ENCODE measurements around the gene PXK.

PXK gene

GRCh38 chr3:58459160-58459559 is 126.5 kb downstream of the PXK start:
- DNase-seq = no peak

DNA sequence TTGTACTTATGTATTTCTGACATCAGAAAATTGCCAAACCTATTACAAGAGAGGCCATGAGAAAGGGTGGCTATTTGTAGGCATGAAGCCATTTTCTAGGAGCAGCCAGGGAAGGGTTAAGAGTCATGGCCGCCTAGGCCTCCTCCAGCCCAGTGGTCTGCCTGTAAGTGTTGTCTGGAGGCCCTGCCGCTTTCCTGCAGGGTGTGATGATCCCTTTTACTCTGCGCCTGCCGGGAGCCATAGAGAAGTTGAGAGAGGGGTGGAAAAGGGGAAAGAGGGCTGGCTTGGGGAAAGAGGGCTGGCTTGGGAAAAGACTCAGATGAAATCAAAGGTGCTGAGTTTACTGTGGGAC is 130.1 kb downstream of the PXK start:
- DNase-seq = no peak

GRCh38 chr3:58463181-58463941 is 130.7 kb downstream of the PXK start:
- DNase-seq = peak in 39 of 51 donors; percentile 5 to 72 (median 35)

DNA sequence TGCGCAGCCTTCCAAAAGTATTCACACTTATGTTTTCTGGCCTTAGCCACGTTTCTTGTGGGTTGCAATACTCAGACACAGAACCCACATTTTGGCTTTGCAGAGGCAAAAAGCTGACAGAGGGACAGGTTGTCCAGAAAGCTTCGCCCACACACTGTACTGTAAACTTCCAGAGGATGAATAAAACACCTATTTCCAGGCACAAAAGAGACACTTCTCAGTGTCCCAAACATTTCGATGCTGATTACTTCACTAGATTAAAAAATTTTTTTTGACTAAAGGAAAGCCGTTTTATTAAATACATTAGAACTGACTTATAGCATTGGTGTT is 131.2 kb downstream of the PXK start:
- no peak for DNase-seq

DNA sequence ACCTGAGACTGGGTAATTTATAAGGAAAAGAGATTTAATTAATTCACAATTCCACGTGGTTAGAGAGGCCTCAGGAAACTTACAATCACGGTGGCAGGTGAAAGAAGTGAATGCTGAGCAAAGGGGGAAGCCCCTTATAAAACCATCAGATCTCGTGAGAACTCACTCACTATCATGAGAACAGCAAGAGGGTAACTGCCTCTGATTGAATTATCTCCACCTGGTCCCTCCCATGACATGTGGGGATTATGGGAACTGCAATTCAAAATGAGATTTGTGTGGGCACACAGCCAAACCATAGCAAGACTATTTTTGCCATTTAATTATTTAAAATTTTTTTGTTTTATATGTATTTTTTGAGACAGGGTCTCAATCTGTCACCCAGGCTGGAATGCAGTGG is 132.2 kb downstream of the PXK start:
- no peak for DNase-seq

DNA sequence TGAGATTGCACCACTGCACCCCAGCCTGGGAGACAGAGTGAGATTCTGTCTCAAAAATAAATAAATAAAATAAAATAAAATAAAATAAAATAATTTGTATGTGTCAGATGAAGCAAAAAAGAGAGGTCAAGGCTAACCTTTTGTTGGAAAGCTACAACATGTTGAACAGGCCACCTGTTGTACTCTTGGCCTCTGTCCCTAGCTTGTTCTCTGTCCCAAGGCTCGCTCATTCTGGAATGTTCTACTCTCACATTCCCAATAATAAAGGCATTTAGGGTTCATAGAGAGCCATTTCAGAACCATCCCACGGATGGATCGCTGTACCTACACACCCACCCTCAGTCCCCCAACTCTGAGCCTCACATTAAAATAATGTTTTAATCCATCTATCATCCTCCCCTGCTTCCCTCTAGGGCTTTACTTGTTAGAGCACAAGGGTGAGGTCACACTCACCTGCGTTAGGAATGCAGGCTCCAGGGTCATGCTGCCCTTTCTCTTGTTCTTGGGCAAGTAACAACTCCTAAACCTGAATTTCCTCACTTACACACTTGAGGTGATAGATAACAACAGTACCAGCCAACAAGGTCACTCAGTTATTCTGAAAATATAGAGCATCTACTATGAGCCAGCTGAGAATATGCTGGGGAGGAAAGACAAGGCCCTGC is 134.3 kb downstream of the PXK start:
- DNase-seq = no peak

GRCh38 chr3:58469096-58469495 is 136.4 kb downstream of the PXK start:
- DNase-seq = no peak

GRCh38 chr3:58470363-58471024 is 137.8 kb downstream of the PXK start:
- no peak for DNase-seq

GRCh38 chr3:58471025-58471887 is 138.6 kb downstream of the PXK start:
- peak in 1 of 51 donors; percentile 11 for DNase-seq

DNA sequence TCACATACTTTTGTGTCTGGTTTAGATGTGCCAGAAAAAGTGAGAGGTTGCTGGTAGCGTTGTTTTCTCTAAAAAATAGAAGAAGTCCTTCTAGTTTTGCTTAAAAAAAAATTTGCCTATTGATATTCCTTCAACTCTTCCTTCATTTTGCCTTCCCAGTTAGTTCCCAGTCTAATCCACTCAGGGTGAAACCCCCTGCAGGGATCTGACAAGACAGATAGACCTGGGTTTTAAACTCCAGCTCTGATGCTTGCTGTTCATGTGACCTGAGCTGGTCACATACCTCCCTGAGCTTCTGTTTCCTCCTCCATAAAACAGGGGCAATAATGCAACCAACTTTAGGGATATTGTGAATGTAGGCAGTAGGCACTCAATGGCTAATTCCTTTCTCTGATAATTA is 140.6 kb downstream of the PXK start:
- no peak for DNase-seq

DNA sequence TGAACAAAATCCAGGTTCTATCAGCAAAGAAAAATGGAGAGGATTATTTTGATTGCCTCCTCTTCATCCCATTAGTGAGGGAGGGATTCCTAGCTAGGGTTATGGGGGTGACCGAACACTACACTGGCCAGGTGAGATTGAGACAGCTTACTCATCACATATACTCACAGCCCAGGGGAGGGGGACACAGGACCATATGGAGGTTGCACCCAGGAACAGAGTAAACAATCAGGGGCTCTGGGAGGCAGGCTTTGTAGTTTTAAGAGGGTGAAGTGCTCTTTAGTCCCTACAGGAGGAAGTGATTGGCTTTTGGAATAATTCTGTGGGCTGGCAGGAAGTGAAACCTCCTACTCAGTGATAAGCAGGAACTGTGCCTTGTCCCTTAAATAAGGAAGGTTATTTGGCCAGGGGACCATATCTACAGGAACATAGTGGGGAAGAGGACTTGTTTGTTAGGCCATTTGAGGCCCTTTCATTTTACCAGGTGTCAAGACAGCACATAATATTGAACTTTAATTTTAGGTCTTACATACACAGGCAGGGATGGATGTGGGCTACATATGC is 141.7 kb downstream of the PXK start:
- no peak for DNase-seq

GRCh38 chr3:58474967-58475578 is 142.4 kb downstream of the PXK start:
- DNase-seq = no peak
